DMS153 (cell line): ENCODE results near the gene PGF.

ENCODE experiments used
- DNase-seq: peaks from one replicate; lab custom pipeline; 2025; lab: John Stamatoyannopoulos, UW

Gene PGF

GRCh38 chr14:74918380-74918779, 37.0 kb downstream of the PGF start:
- DNase-seq: no peak

DNA sequence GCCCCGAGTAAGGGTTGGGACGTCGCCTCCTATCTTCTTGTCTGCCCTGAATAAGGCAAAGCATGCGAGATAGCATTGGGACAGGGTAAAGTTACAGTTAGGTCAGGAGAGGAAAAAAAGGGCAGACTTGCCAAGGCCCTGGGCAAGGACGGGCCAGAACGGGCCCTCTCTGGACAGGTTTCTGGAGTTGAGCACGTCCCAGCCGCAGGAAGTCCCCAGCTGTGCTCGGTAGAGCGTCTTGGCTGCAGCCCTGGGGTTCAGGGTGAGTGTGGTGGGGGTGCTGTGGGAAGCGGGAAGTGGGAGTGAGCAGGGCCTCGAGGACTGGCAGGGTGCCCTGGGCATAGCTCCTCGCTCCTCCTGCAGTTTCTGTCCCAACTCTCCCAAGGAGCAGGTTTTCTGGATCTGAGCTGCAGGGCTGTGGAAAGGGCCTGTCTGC, 37.7 kb downstream of the PGF start:
- DNase-seq: no peak

DNA sequence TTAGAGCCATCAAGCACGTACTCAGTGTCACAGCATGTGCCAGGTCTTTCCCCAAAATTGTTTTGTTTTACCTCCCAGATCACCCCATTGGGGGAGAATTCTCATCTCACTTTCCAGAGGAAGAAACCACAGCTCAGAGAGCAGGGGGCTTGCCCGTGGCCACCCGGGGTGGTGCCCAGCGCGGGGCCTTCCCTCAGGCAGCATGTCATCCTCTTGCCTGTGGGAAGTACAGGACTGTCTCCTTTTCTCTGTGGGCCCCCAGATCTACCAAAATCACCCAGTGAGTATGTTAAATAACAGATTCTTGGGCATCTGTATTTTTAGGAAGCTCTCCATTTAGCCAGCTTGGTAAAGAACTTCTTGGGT, 38.2 kb downstream of the PGF start:
- no peak for DNase-seq

- no peak for DNase-seq
Observed at GRCh38 chr14:74915826-74916225, 39.6 kb downstream of the PGF start.

DNA sequence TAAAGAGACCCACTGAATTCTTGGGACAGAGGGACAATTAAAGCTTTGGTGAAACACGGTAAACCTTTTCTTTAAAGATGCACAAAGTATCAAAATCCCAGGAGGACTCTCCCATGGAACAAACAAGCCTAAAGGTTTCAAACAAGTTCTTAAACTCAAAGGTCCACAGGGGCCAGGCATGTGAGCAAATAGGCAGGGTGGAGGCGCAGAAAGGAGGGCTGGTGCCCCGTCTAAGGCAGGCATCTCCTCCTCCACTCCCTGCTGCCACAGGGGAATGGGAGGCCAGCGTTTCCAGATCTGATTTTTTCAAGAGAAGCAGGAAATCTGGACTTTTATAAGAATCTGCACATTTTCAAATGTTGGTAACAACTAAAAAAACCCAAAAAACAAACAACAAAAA, 40.0 kb downstream of the PGF start:
- DNase-seq: no peak

GRCh38 chr14:74913986-74914573, 41.3 kb downstream of the PGF start:
- no peak for DNase-seq

DNA sequence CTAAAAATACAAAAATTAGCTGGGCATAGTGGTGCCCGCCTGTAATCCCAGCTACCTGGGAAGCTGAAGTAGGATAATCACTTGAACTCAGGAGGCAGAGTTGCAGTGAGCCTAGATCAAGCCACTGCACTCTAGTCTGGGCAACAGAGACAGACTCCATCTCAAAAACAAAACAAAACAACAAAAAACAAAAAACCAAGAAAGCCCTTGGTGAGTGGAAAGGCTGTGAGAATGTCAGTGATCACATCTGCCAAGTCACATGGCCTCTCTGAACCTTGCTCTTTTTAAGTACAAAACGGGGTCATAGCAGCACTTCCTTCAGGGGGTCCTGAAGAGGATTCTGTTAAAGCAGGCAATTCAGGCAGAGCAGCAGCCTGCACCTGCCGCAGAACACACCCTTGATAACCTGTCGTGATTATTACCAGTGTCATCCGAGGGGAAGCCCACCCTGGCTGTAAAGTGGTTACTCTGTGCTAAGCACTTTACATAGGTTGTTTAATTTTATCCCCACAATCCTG, 41.9 kb downstream of the PGF start:
- no peak for DNase-seq

- DNase-seq: no peak
Observed at GRCh38 chr14:74912801-74913200, 42.6 kb downstream of the PGF start.

DNA sequence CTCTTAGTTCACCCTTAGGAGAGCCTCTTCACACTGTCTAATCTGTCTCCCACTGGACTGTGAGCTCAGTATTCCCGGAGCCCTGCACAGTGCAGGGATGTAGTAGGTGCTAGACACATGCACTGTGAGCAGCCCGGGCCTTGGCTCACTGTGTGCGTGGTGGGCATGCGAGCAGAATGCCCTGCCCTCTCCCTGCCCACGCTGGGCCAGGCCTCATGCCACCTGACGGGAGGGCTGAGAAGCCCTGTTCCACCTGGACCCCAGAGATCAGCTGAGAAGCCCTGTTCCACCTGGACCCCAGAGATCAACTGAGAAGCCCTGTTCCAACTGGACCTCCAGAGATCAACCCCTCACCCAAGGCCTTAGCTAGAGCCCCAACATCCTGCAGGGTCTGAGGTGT, 43.3 kb downstream of the PGF start:
- no peak for DNase-seq

DNA sequence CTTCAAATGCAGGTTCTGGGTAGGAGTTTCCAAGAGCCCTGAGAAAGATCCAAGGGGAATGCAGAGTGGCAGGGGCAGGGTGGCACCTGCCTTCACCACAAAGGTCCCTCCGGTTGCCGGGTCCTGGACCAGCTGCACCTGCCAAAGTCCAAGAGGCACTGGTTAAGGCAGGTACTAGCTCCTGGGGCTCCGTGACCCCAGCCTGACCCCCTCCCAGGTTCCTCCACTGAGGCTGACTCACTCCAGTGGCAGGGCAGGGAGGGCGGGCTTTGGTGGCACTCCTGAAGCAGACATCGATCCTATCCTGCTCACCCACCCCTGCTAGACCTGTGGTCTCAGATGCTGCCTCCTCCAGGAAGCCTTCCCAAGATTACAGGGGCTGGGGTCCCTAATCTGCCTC, 43.7 kb downstream of the PGF start:
- no peak for DNase-seq

DNA sequence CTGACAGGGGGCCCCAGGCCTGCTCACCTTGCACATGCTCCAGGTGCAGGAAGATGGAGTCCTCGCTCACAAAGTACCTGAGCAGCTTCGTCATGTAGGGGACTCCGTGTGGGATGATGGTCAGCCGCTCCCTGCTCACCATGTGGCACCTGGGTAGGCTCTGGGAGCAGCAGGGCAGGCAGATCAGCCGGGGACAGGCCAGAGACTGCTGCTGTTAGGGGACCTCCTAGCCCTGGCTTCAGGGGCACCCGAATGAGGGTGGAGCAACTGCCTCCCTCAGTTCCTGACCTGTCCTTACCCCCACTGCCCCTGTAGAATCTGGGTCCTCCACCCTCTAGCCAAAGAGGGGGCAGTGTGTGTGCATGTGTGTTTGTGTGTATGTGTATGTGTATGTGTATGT, 44.2 kb downstream of the PGF start:
- no peak for DNase-seq

GRCh38 chr14:74910556-74910955, 44.8 kb downstream of the PGF start:
- no peak for DNase-seq

DNA sequence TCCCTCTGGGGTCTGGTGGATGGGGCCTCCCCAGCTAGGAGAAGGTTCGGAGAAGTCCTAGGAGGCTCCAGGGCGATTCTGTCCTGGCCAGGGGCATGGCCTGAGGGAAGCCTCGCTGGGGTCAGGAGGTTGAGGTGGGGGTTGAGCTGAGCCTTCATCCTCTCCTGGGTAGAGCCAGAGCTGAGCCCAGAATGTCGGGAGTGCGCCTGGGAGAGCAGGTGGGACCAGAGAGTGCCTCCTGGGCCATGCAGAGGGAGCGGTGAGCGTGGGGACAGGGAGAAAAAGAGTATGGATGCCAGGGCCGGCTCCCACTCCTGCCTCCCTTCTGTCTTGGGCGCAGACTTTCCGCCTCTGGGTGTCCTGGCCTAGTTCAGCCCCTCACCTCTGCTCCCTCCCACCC, 45.5 kb downstream of the PGF start:
- DNase-seq: no peak

DNA sequence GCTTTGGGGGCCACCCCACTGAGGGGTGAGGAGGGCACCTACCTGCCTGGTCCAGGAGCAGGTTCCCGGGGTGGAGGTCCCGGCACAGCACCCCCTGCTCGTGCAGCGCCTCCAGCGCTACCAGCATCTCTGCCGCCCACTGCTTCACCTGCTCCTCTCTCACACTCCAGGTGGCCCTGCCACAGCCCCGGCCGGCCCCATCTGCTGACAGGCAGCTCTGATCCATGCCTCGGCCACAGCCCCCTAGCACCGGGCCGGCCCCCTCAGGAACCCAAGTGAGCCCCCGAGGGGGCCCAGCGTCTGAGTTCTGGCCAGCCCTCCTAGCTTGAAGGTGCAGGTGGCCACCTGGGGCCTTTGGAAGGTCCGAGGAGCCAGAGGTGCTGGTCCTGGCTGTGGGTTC, 45.9 kb downstream of the PGF start:
- DNase-seq: no peak

DNA sequence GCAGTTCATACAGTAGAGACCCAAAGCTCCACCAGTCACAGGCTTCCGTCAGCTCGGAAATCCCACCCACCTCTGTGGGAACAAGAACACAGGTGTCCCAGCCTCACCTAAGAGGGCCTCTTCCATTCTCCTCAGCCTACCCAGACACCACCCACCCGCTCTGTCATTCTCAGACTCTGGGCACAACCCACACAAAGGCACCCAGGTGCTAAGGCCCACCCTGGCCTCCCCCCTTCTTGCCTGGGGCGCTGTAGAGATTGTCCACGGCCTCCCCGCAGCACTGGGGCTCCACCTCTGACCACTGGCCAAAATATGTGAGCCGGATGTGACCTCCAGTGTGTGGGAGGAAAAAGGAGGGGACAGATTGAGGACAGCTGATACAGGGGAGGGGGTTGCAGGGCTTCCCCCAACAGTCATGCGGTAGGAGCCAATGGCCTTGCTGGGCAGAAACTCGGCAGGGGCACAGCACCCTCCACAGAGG, 46.5 kb downstream of the PGF start:
- DNase-seq: no peak

DNA sequence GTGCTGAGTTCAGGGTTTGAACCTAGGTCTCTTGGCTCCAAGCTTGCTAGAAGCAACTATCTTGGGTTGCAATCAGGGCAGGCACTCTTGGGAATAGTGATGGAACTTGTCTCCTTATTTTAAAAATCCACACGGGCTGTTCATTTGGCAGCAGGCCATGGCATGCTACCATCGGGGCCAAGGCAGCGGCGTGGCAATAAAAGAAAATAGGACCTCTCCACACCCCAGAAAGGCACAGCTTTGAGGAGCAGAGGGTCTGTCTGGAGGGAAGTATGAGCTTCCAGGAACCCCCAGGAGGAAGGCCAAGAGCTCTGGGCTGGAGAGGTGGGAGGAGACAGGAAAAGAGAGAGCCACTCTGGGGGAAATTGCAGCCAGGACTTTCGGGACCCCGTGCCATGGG, 47.7 kb downstream of the PGF start:
- no peak for DNase-seq

DNA sequence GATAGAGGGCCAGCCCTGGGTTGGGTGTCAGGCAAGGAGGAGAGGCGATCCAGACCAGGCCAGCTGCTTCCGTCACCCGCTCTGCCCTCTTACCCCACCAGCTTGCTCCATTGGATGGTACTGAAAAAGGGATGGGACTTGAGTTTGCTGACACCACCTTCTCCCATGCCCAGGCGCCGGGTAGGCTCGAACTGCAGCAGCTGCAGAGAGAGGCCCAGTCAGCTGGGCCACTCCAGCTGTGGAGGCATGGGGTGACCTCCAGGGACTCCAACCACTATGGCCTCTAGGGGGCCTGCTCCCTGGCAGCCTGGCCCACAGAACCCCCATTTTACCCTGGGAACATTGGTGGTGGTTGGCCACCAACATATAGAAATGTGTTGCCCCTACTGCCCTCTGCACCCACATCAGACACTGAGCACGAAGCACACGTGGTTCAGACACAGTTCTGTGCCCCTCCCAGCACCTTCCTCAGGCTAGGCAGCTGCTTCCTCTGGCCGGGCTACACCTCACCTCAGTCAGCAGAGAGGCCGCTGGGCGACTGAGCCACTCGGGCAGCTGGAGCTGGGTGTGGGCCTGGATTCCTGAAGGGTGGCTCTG, 48.4 kb downstream of the PGF start:
- DNase-seq: no peak

- no peak for DNase-seq
Observed at GRCh38 chr14:74905595-74906142, 49.7 kb downstream of the PGF start.

GRCh38 chr14:74904635-74905503, 50.5 kb downstream of the PGF start:
- DNase-seq: no peak

DNA sequence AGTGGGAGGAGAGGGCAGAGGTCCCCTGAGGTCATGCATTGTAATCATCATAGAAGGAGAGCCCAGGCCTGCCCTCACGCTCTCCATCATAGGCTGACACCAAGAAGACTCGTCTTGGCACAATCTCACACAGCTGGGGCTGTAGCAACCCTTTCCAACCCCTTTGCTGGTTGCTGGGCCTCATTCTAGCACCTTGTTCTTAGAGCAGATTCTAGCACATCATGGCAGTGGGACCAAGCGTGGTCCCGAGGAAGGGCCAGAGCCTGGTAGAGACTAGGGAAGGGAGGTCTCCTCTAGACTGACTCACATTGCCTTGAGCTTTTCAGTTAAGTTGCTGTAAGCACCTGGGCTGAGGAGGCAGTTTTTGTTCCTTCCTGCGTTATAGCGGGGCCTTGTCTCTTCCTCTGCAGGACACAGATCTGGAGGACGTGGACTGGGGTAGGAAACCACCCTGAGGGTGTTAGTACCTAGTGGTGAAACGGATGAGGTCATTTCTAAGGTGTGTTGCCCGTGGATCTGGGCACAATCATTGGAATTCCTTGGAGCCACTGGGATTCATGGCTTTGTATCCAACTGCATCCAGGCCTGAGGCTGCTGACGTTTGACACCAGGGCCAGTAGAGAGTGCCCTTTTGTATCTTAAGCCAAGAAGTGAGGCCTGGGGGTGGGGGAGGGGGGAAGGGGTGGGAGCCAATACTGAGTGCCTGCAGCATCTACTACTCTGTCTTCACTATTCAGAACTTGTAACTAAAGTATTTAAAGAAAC, 52.3 kb downstream of the PGF start:
- DNase-seq: no peak

DNA sequence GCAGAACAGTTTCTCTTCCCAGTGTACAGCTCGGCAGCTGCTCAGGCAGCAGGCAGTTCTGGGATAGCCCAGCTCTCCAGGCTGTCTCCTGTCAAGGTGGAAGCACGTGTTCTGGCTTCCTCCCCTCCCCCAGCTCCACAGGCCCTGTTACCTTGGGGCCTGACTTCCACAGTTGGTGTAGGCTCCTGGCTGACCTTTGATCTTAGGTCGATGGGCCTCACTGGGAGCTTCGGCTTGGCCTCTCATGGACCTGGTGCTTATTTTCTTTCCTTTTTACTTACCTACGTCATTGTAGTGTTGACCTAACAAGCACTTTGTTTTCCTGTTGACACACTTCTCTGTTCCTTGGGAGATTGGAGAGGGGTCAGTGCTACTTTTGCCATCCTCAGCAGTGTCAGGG, 56.7 kb downstream of the PGF start:
- no peak for DNase-seq

GRCh38 chr14:74898083-74898482, 57.3 kb downstream of the PGF start:
- no peak for DNase-seq
